GM12878 (cell line): ENCODE results near the gene COG7. TPM values are rescaled to one million over a fixed set of nuclear protein-coding genes. Genes with fewer than 3 reads are reported as not detected.

ENCODE experiments used
- HDAC2 ChIP-seq: fragments of 200-600 bp; sonication (generic); IDR thresholded peaks from 2 replicates; pipeline ENCODE4 v1.6.1; 2017
- MAX ChIP-seq: IDR thresholded peaks from 2 replicates; pipeline ENCODE4 v1.6.1; 2012; ENCODE audit warnings: low read depth, low read length, improper control_type of control experiment
- RFX5 ChIP-seq: IDR thresholded peaks from 2 replicates; pipeline ENCODE4 v1.6.1; 2011; ENCODE audit warnings: low read depth, low read length, improper control_type of control experiment
- USF1 ChIP-seq: IDR thresholded peaks from 2 replicates; pipeline ENCODE4 v1.6.1; 2011; ENCODE audit warnings: borderline replicate concordance, low read depth, mild to moderate bottlenecking, moderate library complexity, mixed read lengths, low read length; ENCODE audit not compliant: insufficient read depth; ENCODE audit errors: extremely low read length
- polyA plus RNA-seq, 11 experiments: library from polyadenylated mRNA; depleted of rRNA in 4 of 11; unstranded in 6 of 11; stranded (reverse) in 5 of 11; fragments of >200 nt; fragmentation: Nextera tagmentation in 4 of 11; fragmentation: Illumina TruSeq in 1 of 11; extraction: Ambion mirVana in 4 of 11; extraction: Trizol in 1 of 11; gene quantifications; 1 replicate in 1 of 11; 2 replicates in 10 of 11; pipeline versions ENCODE4 v1.2.1 to v1.2.3, GENCODE V29; 2011 to 2016; ENCODE audit warnings: inconsistent platforms in 2 of 11, missing spikeins in 2 of 11, low read depth in 1 of 11
- total RNA-seq, 4 experiments: library from RNA; depleted of rRNA in 3 of 4; stranded (reverse); fragments of >200 nt in 3 of 4; fragmentation: Illumina TruSeq in 1 of 4; extraction: Trizol in 1 of 4; gene quantifications; 2 replicates each; pipeline versions ENCODE4 v1.2.1 to v1.2.3, GENCODE V29; 2013 to 2021
- TF ChIP-seq, protein P1 (sequence below): fragments of 450-650 bp; IDR thresholded peaks from 2 replicates; pipeline ENCODE4 v1.6.1; 2017; ENCODE audit warnings: mild to moderate bottlenecking, low read depth, inconsistent platforms; ENCODE audit not compliant: poor library complexity, severe bottlenecking
- TF ChIP-seq, protein P2 (sequence below): fragments of 450-650 bp; IDR thresholded peaks from 2 replicates; pipeline ENCODE4 v1.6.1; 2016; ENCODE audit warnings: mild to moderate bottlenecking, moderate library complexity, borderline replicate concordance

Gene COG7
- total and polyA plus RNA-seq, 10 of the 15 experiments (the other 5 are each of a cell fraction or from before 2014, with no cell fraction given) = 2.9 to 24.0 (median 10.0) TPM

DNA sequence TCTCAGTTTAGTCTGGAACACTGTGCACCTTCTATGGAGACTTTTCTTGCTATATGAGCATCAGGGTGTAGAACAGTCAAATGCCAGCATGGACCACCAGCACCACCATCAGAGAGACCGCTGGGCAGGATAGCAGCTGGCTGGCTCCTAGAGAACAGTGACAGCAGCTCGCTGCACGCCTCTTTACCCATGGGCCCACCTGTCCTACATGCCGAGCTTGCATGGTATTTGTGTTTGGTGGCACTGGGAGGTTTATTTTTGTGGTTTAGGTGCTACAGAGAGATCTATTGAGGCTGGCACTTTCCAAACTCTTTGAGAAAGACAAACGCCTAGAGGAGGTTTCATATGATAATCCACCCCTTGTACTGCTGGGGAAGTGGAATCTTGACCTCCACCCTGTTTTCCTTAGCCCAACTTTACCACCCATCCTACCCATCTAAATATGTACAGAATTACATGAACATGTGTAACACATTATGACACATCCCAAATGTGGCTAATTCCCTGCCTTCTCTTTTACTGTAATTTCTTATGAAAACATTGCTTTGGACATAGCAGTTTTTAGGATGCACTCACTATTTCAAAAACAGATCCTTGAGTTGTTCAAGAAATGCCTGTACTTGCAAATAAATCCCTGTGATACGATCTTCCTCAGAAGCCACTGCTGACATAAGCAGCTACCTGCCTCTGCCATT is 46.3 kb downstream of the COG7 start (continued):
- TF ChIP-seq MAX = no peak
- no peak for TF ChIP-seq HDAC2
- TF ChIP-seq, protein P1, sequence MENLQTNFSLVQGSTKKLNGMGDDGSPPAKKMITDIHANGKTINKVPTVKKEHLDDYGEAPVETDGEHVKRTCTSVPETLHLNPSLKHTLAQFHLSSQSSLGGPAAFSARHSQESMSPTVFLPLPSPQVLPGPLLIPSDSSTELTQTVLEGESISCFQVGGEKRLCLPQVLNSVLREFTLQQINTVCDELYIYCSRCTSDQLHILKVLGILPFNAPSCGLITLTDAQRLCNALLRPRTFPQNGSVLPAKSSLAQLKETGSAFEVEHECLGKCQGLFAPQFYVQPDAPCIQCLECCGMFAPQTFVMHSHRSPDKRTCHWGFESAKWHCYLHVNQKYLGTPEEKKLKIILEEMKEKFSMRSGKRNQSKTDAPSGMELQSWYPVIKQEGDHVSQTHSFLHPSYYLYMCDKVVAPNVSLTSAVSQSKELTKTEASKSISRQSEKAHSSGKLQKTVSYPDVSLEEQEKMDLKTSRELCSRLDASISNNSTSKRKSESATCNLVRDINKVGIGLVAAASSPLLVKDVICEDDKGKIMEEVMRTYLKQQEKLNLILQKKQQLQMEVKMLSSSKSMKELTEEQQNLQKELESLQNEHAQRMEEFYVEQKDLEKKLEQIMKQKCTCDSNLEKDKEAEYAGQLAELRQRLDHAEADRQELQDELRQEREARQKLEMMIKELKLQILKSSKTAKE = no peak
- TF ChIP-seq RFX5 = no peak
- TF ChIP-seq USF1 = no peak
- TF ChIP-seq, protein P2, sequence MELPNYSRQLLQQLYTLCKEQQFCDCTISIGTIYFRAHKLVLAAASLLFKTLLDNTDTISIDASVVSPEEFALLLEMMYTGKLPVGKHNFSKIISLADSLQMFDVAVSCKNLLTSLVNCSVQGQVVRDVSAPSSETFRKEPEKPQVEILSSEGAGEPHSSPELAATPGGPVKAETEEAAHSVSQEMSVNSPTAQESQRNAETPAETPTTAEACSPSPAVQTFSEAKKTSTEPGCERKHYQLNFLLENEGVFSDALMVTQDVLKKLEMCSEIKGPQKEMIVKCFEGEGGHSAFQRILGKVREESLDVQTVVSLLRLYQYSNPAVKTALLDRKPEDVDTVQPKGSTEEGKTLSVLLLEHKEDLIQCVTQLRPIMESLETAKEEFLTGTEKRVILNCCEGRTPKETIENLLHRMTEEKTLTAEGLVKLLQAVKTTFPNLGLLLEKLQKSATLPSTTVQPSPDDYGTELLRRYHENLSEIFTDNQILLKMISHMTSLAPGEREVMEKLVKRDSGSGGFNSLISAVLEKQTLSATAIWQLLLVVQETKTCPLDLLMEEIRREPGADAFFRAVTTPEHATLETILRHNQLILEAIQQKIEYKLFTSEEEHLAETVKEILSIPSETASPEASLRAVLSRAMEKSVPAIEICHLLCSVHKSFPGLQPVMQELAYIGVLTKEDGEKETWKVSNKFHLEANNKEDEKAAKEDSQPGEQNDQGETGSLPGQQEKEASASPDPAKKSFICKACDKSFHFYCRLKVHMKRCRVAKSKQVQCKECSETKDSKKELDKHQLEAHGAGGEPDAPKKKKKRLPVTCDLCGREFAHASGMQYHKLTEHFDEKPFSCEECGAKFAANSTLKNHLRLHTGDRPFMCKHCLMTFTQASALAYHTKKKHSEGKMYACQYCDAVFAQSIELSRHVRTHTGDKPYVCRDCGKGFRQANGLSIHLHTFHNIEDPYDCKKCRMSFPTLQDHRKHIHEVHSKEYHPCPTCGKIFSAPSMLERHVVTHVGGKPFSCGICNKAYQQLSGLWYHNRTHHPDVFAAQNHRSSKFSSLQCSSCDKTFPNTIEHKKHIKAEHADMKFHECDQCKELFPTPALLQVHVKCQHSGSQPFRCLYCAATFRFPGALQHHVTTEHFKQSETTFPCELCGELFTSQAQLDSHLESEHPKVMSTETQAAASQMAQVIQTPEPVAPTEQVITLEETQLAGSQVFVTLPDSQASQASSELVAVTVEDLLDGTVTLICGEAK = no peak
